Adrenal gland (tissue), 12 donors: ENCODE data around the gene ARMC9. TPM values are rescaled to one million over a fixed set of nuclear protein-coding genes. Genes with fewer than 3 reads are reported as not detected.
"Not testable (repeated sequence)": the region's sequence is repeated elsewhere in the genome, so short reads cannot be mapped to it uniquely, and the experiment has no call there.

Experiments used
- DNase-seq, 7 donors: peaks; one replicate each; pipeline ENCODE4 v3.0.0-alpha.2; 2019 to 2020
- H3K27ac ChIP-seq, 5 donors: fragments of 200-600 bp; sonication (generic) in 4 of 5; 1 replicate in 3 of 5; 2 replicates in 2 of 5; pipeline versions ENCODE4 v1.5.1 to v1.8.0; 2016 to 2020; ENCODE audit warnings: mild to moderate bottlenecking in 1 of 5
- H3K27me3 ChIP-seq: fragments of 200-600 bp; 2 replicates; pipeline ENCODE4 v1.8.0; 2021
- H3K36me3 ChIP-seq, 2 donors: fragments of 200-600 bp; replicated peaks in 1 of 2; 1 replicate in 1 of 2; 2 replicates in 1 of 2; pipeline versions ENCODE4 v1.5.1 to v1.8.0; 2018 to 2022
- H3K4me1 ChIP-seq, 2 donors: fragments of 200-600 bp; replicated peaks in 1 of 2; 1 replicate in 1 of 2; 2 replicates in 1 of 2; pipeline versions ENCODE4 v1.5.1 to v1.8.0; 2018 to 2021
- H3K4me3 ChIP-seq, 4 donors: fragments of 200-600 bp; sonication (generic) in 3 of 4; one replicate each; pipeline ENCODE4 v1.5.1; 2016 to 2018
- H3K9me3 ChIP-seq, 3 donors: fragments of 200-600 bp; sonication (generic) in 1 of 3; replicated peaks in 1 of 3; 1 replicate in 2 of 3; 2 replicates in 1 of 3; pipeline versions ENCODE4 v1.5.1 to v1.8.0; 2016 to 2021
- CTCF ChIP-seq, 6 experiments: fragments of 450-650 bp in 4 of 6; fragments of 200-600 bp in 2 of 6; sonication (generic) in 1 of 6; IDR thresholded peaks; 1 replicate in 5 of 6; 2 replicates in 1 of 6; pipeline versions ENCODE4 v1.5.1 to v1.8.0; 2016 to 2021; ENCODE audit warnings: antibody characterized with exemption in 6 of 6, mild to moderate bottlenecking in 2 of 6, moderate library complexity in 1 of 6
- POLR2A ChIP-seq, 2 donors: fragments of 450-650 bp; IDR thresholded peaks; one replicate each; pipeline ENCODE4 v1.6.1; 2017; ENCODE audit warnings: antibody characterized with exemption in 2 of 2, mild to moderate bottlenecking in 2 of 2, moderate library complexity in 1 of 2
- whole genome bisulfite sequencing, 4 donors: extraction: QIAGEN DNeasy Blood & Tissue Kit in 2 of 4; methylation state at CpG; one replicate each; pipeline versions ENCODE4 v1.1.5 to v1.1.7; 2013 to 2017; 5-methylcytosine and 5-hydroxymethylcytosine counted together
- intact Hi-C, 2 donors: fragments of 100-400 bp; cut with DNase I; formaldehyde crosslinking; loops; one replicate each; pipeline versions ENCODE4 v1.14.1 to v1.15.0; 2022 to 2023
- polyA plus RNA-seq, 3 donors: library from polyadenylated mRNA; stranded (reverse); fragments of 200-250 nt in 2 of 3; fragments of 350-450 nt in 1 of 3; fragmentation: Illumina TruSeq in 1 of 3; extraction: RNeasy Lipid Tissue Mini Kit (QIAGEN cat#74804) in 1 of 3; gene quantifications; one replicate each; pipeline ENCODE4 v1.2.3, GENCODE V29; 2013 to 2014
- total RNA-seq, 9 donors: library from RNA; depleted of rRNA in 4 of 9; stranded (reverse); fragments of >200 nt in 4 of 9; fragments of 120-200 nt in 1 of 9; fragmentation: NEBNext Ultra II Directional in 1 of 9; extraction: Animal tissue kit (Norgen Biotek cat#: 25700) in 1 of 9; gene quantifications; one replicate each; pipeline versions ENCODE4 v1.1.0 to v1.2.4, GENCODE V29; 2013 to 2023
- donor health status: healthy with polysubstance abuse.
- donor health status: Bipolar disorder and iron deficiency.
- donor health status: DM: yes; HTN: yes; CAD: no.
- donor health status: DM: no; HTN: no; CAD: no.
- donor health status: DM: no; HTN: no; CAD: no.
- donor health status: DM: yes; HTN: yes; CAD: no.

ARMC9 gene
- total and polyA plus RNA-seq, 12 donors = 22.0 to 109 (median 54.2) TPM

GRCh38 chr2:231177156-231178025 is 21.0 kb upstream of the ARMC9 start:
- DNase-seq = peak in 3 of 7 donors; percentile 13 to 38 (median 13)
- peaks cover 19 to 54% of the 10 kb centered on the region in 2 donors for H3K4me1 ChIP-seq
- no peaks in the 10 kb centered on the region for H3K9me3 ChIP-seq
- H3K36me3 ChIP-seq = no peaks in the 10 kb centered on the region
- no peak overlapping the region for H3K27ac ChIP-seq
- no peak for TF ChIP-seq POLR2A (IDR thresholded peaks at IDR 0.05)
- TF ChIP-seq CTCF (IDR thresholded peaks at IDR 0.05) = no peak
- H3K27me3 ChIP-seq = no peaks in the 10 kb centered on the region
- WGBS, 4 donors = 88 to 94% (median 92%) methylated on average over 11 of the region's 11 CpGs
- H3K4me3 ChIP-seq = no peak overlapping the region
- intact Hi-C loops = no loop called here

GRCh38 chr2:231178805-231179204 is 19.6 kb upstream of the ARMC9 start:
- H3K9me3 ChIP-seq, H3K27me3 ChIP-seq, intact Hi-C loops, DNase-seq, H3K36me3 ChIP-seq, H3K4me3 ChIP-seq: not testable (repeated sequence)
- H3K4me1 ChIP-seq = peaks cover 15 to 52% of the 10 kb centered on the region in 2 donors
- H3K27ac ChIP-seq = peak overlapping the region; percentile 64 to 92 (median 83)
- WGBS, 4 donors = 92 to 95% (median 93%) methylated on average over 5 of the region's 5 CpGs

- Histone ChIP-seq H3K4me1 (peaks cover 30 to 61% of the 10 kb centered on the region in 2 donors), H3K27me3 (no peaks in the 10 kb centered on the region), H3K9me3 (no peaks in the 10 kb centered on the region), H3K36me3 (no peaks in the 10 kb centered on the region), H3K27ac (peak overlapping the region; percentile 64 to 92 (median 82)), H3K4me3 (no peak overlapping the region)
- DNase-seq = peak; percentile 84 to 97 (median 94)
- TF ChIP-seq CTCF (IDR thresholded peaks at IDR 0.05) (peak in 4 of 6 experiments; percentile 11 to 46 (median 20)), POLR2A (IDR thresholded peaks at IDR 0.05) (peak in 1 of 2 donors; percentile 60)
- intact Hi-C loops = no loop called here
- WGBS, 4 donors = 24 to 52% (median 40%) methylated on average over 7 to 12 of the region's 12 CpGs
These were observed 16.4 kb upstream of the ARMC9 start for GRCh38 chr2:231181860-231182512.

GRCh38 chr2:231182513-231182899 is 15.9 kb upstream of the ARMC9 start:
- peaks cover 36 to 67% of the 10 kb centered on the region in 2 donors for H3K4me1 ChIP-seq
- peak overlapping the region in 4 of 5 donors; percentile 64 to 92 (median 86) for H3K27ac ChIP-seq
- intact Hi-C loops = no loop called here
- no peaks in the 10 kb centered on the region for H3K9me3 ChIP-seq
- H3K27me3 ChIP-seq = no peaks in the 10 kb centered on the region
- no peaks in the 10 kb centered on the region for H3K36me3 ChIP-seq
- 80 to 88% (median 82%) methylated on average over 7 to 8 of the region's 8 CpGs for WGBS, 4 donors
- TF ChIP-seq POLR2A (IDR thresholded peaks at IDR 0.05) (no peak), CTCF (IDR thresholded peaks at IDR 0.05) (no peak)
- no peak overlapping the region for H3K4me3 ChIP-seq
- DNase-seq = peak in 4 of 7 donors; percentile 10 to 61 (median 22)
